Suppressor macrophage treated with lipopolysaccharide for 1 hour (primary cell): Measurements from ENCODE around the gene ADAD2.

ENCODE experiments used
- DNase-seq, 3 donors: peaks; one replicate each; pipeline ENCODE4 v3.0.0-alpha.2; 2020 to 2022

Gene ADAD2

GRCh38 chr16:84226026-84226425, 35.1 kb downstream of the ADAD2 start:
- DNase-seq: no peak

GRCh38 chr16:84227548-84227947, 36.6 kb downstream of the ADAD2 start:
- no peak for DNase-seq

GRCh38 chr16:84228256-84228838, 37.4 kb downstream of the ADAD2 start:
- DNase-seq: peak; percentile 79 to 85 (median 82)

DNA sequence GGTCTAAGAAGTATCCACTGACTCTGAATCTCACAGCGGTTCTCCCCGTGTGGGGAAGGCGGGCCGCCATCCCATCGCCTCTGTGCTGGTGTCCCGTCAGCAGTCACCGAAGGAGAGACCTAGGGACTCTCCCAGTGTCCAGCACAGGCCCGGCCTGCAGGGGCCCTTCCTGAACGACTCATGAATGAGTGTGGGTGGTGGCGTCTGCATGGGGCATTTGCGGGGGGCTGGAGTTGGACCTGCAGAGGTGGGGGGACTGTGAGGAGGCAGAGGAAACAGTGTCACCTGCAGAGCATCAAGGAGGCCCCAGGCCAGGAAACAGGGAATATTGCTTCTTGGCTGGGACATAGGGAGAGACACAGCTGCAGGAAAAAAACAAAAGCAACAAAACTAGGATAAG, 38.5 kb downstream of the ADAD2 start:
- no peak for DNase-seq

DNA sequence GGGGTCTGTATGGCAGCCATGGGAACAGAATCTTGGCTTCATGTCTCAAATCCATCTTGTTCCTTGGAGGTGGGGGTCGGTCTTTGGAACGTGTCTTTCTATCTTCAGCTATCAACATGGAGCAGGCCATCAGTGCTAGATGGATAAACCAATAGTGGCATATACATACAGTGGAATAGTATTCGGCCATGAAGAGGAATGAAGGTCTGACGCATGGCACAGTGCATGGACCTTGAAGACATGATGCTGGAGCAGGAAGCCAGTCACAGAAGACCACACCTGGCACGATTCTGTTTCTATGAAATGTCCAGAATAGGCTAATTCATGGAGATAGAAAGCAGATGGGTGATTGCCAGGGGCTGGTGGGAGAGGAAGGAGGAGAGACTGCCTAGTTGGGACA, 41.1 kb downstream of the ADAD2 start:
- DNase-seq: no peak

GRCh38 chr16:84232969-84233368, 42.0 kb downstream of the ADAD2 start:
- no peak for DNase-seq

GRCh38 chr16:84233748-84234147, 42.8 kb downstream of the ADAD2 start:
- DNase-seq: no peak

- DNase-seq: no peak
Observed at GRCh38 chr16:84234321-84235241, 43.6 kb downstream of the ADAD2 start.

DNA sequence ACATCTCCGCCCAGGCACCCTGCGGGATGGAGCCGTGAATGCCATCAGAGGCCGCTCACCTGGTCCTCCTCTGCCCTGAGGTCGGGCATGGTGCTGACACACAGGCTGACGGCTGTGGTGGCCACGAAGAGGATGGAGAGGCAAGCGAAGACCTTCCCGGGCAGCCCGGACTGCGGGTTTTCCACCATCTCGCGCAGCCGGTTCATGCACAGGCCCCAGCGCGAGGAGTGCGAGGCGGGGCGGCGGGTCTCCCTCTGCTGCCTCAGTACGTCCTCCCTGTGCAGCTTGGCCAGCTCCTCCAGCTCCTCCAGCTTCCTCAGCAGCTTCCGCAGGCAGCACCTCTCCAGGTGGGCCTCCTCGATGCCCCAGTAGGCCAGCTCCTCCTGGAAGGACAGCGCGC, 45.7 kb downstream of the ADAD2 start:
- DNase-seq: no peak

DNA sequence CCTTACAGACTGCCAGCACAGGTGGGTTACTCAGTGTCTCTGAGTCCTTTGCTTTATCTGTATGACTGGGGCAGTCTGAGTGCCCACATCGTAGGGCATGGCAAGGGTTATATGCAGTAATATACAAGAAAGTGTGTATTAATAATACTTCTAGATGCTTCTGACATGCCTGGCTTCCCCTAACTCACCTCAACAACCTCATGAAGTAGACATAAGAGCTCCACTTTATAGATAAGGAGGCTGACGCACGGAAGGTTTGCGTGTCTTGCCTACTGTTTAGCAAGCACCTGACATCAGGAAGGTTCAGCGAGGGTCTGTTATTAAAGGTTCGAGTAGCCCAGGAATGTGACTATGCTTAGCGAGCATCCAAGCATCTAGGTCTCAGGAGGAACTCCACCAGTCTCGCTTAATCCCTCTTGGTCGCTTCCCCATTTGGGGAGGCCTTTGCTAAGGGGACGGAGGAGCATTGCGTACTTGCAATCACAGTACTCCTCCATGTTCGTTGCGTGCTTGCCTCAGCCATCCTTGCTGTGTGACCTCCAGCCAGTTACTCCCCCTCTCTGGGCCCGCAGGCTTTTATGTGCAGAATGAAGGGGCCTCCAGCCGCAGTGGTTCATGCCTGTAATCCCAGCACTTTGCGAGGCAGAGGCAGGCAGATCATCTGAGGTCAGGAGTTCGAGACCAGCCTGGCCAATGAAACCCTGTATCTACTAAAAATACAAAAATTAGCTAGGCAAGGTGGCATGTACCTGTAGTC, 47.2 kb downstream of the ADAD2 start:
- DNase-seq: no peak

GRCh38 chr16:84239141-84239769, 48.3 kb downstream of the ADAD2 start:
- peak; percentile 67 to 76 (median 68) for DNase-seq

DNA sequence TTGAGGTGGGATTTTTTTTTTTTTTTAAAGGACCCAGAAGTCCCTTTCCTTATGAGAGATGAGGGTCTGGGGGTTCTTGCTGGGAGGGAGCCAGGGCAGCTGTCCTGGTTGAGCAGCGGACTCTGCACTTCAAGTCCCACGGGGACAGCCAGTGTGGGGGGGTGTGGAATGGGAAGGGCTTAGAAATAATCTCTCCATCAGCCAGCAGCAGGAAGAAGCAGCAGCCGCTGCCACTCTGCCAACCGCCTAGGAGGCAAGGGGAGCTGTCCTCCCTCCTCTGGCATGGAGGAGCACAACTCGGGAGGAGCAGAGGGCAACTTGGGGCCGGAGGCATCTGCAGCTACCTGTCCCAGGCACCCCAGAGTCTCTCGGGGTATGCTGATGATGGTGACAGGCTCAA, 49.0 kb downstream of the ADAD2 start, which contains the start of gene KCNG4:
Gene KCNG4 (minus strand): TSS at position 104 of the 400 bp plus-strand sequence. CDS start 2,527 bp downstream, outside the sequence.
- no peak for DNase-seq

GRCh38 chr16:84240455-84240854, 49.5 kb downstream of the ADAD2 start:
- no peak for DNase-seq

- no peak for DNase-seq
Observed at GRCh38 chr16:84241778-84242177, 50.8 kb downstream of the ADAD2 start.

- no peak for DNase-seq
Observed at GRCh38 chr16:84242839-84243238, 51.9 kb downstream of the ADAD2 start.

DNA sequence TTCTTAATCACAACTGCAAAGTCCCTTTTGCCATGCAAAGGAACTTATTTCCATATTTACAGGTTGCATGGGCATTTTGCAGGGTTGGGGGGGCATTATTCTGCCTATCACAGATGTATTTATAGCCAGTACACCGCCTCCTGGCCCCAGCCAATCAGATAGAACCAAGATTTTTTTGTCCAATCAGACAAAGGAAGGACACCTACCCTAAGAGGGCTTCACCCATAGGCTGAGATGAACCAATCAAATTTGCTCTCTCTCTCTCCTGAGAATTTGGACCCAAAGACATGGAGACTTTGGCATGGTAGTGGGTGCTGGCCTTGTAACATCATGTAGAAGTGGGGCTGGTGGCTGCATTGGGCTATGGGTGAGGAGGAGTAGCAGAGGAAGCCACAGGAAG, 52.8 kb downstream of the ADAD2 start:
- DNase-seq: no peak

GRCh38 chr16:84244728-84245127, 53.8 kb downstream of the ADAD2 start:
- no peak for DNase-seq

GRCh38 chr16:84245956-84246678, 55.2 kb downstream of the ADAD2 start:
- DNase-seq: no peak

DNA sequence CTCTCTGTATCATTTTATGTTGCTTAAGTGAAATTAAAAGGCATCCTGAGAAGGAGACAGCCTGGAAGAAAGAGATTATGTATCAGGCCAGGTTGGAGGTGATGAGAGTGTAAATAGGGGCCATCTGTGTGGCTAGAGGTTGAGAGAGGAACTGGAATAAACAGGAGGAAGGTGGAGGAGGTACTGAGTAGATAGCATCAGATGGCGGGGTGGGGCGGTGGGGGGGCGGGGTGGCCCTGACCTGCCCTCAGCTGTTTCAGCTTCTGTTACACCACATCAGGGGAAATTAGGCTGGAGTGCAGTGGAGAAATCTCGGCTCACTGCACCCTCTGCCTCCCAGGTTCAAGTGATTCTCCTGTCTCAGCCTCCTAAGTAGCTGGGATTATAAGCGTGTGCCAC, 55.7 kb downstream of the ADAD2 start:
- DNase-seq: no peak
